ENCODE measurements around the gene GAREM2.
"Not testable (repeated sequence)": the region's sequence is repeated elsewhere in the genome, so short reads cannot be mapped to it uniquely, and the experiment has no call there.

GAREM2 gene

GRCh38 chr2:26172871-26173775 lies at the start of gene GAREM2:
Gene GAREM2, plus strand, starts transcription at chr2:26173088. Its CDS starts 133 bp downstream, at chr2:26173221.
- no peak for FAIRE-seq

GRCh38 chr2:26123426-26123825 lies 49.5 kb upstream of the GAREM2 start:
- no peak for FAIRE-seq

GRCh38 chr2:26126074-26126473 lies 46.8 kb upstream of the GAREM2 start:
- no peak for FAIRE-seq

GRCh38 chr2:26128176-26128575 lies 44.7 kb upstream of the GAREM2 start:
- no peak for FAIRE-seq

DNA sequence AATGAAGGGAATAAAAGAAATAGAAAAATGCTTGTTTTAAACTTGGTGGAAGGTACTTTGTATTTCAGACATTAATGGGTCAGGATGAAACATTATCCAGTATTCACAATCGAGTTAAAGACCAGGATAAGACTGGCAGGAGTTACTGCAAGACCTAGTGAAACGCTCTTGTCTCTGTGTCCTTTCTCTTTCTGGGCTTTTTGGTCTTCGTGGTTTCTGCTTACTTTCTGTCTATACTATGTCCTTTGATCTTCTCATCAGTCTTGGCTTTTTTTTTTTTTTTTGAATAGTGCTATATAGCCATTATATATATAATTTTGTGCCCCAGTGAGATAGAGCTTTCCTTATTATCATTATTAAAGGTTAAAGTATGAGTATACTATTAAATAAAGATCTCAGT lies 42.1 kb upstream of the GAREM2 start:
- FAIRE-seq, result no peak

DNA sequence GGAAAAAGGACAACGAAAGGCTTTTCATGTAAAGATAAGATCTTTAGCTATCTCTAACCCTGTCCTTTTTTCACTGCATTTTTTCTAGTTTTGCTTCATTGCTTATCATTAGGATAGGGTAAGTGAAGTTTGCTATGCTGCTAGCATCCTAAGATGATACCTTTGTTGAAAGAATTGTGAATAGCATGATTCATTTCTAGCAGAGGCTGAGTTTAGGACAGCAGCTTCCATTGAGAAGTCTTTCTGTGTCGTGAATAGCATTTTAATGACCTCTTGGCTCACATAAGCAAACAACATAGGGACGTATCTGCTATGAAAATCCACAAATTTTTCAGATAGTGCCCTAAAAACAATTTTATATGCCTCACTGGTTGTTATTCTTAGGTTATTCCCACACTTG lies 36.4 kb upstream of the GAREM2 start:
- no peak for FAIRE-seq

- FAIRE-seq, result no peak
Measured at GRCh38 chr2:26139269-26140183, 33.4 kb upstream of the GAREM2 start.

DNA sequence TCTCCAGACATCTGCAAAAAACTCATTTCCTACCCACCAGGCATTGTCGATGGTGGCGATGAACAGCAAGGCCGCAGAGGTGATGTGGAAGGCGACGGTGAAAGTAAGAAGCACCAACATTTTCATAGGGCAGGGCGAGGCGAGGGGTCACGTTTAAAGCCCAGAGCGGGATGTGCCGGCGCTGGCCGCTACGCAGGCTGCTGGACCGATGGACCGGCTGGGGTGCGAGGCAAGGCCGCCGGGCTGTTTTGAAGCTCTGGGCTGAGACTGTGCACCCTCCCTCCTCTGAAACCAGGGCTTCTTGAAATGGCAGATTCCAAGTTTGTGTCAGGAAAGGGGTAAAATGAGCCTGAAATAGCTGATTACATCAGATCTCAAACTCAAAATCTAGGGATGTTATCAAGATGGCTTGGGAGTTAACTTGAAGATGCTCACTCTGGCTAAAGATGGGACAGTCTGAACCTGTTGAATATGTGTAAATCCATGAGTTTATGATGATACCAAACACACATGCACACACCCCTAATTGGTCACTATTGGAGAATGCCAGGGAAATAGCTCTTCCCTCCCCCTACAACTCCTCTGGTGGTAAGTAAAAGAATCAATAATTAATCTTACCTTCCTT lies 31.6 kb upstream of the GAREM2 start:
- no peak for FAIRE-seq

GRCh38 chr2:26144031-26144430 lies 28.9 kb upstream of the GAREM2 start:
- FAIRE-seq, result no peak

DNA sequence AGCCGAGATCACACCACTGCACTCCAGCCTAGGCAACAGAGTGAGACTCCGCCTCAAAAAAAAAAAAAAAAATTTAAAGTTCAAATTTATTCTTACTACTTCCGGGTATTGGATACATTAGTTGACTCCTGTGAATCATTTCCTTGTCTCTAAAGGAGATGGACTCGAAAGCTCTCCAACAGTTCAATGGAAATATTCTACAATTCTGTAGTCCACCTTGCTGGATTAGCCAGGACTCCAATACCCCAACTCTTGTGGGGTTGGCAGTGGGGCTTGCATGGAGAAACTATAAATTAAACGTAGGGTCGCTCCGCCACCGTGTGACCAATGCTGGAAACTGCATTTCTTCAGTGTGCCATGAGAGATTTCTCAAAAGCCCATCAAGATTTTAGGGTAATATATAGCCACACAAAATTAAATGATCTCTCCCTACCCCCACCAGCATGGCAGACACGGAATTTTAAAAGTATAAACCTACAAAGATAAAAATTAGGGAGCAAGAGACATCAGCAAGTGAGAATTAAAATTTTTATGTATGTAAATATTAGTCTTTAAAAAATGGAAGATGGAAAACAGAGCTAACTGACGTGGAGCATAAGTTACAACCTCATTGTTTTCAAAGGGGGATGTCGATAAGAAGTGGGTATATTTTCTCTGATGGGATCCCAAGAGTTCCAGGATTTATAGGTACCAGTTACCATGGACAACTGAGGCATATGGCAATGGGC lies 27.8 kb upstream of the GAREM2 start:
- FAIRE-seq, result peak; percentile 30

- FAIRE-seq, result no peak
Measured at GRCh38 chr2:26148501-26148900, 24.4 kb upstream of the GAREM2 start.

DNA sequence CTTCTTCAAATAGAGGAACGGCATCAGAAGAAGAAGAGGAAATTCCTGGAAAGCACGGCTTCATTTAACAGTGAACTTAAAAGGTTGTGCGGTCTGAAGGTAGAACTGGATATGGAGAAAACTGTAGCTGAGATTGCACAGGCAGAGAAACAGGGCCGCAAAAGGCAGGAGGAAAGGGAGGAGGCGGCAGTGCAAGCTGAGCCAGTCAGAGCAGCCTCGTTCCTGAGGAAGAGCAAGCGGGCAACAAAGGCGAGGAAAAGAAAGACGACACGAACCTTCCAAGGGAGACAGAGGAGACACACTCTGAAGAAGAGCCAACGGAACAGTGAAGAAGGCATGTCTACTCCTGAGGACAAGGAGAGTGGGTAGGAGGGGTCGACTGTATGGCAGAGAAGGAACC lies 22.6 kb upstream of the GAREM2 start:
- no peak for FAIRE-seq

DNA sequence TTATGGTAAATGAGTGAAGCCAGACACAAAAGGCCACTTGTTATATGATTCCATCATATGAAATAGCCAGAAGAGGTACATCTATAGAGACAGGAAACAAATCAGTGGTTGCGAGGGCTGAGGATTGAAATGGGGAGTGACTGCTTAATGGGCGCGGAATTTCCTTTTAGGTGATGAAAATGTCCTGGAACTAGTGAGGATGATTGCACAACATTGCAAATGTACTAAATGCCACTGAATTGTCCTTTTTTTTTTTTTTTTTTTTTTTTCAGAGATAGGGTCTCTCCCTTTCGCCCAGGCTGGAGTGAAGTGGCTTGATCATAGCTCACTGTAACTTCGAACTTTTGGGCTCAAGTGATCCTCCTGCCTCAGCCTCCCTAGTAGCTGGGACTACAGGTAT lies 15.3 kb upstream of the GAREM2 start:
- no peak for FAIRE-seq

DNA sequence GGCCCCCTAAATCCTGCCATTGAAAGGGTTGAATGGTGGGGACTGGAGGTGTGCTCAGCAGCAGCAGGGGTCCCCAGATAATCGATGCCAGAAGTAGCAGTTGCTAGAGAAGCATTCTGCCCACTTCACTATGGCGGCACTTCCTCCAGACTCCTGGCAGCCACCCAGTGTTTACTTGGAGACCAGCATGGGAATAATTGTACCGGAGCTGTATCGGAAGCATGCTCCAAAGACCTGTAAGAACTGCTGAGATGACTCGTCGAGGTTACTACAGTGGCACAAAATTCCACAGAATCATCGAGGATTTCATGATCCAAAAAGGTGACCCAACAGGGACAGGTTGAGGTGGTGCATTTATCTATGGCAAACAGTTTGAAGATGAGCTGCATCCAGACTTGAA lies 11.0 kb upstream of the GAREM2 start:
- FAIRE-seq, result no peak

DNA sequence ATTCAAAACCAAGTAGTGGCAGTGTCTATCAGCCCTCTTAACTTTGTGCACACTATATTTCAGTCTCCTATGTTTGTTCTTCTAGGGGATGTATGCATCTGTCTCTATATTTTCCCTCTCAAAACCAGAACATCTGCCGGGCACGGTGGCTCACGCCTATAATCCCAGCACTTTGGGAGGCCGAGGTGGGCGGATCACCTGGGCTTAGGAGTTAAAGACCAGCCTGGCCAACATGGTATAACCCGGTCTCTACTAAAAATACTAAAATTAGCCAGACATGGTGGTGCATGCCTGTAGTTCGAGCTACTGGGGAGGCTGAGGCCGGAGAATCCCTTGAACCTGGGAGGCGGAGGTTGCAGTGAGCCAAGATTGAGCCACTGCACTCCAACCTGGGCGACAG lies 9.9 kb upstream of the GAREM2 start:
- FAIRE-seq, result no peak

GRCh38 chr2:26164231-26164630 lies 8.7 kb upstream of the GAREM2 start:
- no peak for FAIRE-seq

GRCh38 chr2:26164641-26165211 lies 8.2 kb upstream of the GAREM2 start:
- no peak for FAIRE-seq

DNA sequence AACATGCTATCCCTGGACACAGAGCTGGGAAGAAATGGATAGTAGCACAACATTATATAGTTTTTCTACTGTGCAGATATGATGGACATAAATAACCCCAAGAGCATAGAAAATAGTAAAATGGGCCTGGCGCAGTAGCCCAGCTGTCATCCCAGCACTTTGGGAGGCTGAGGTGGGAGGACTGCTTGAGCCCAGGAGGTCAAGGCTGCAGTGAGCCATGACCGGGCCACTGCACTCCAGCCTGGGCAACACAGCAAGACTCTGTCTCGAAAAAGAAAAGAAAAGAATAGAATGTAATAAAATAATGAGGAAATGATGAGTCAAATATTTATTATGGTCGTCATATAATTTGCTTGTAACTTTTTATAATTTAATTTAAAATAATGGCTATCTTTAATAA lies 7.5 kb upstream of the GAREM2 start:
- FAIRE-seq, result no peak

GRCh38 chr2:26166541-26166940 lies 6.3 kb upstream of the GAREM2 start:
- not testable (repeated sequence) for FAIRE-seq

- no peak for FAIRE-seq
Measured at GRCh38 chr2:26168785-26169184, 4.1 kb upstream of the GAREM2 start.

- FAIRE-seq, result no peak
Measured at GRCh38 chr2:26169226-26169625, 3.7 kb upstream of the GAREM2 start.

Measured in A204.1 (cell line).